Hepatocyte (in vitro differentiated cells): ENCODE results near the gene NRIP3. TPM values are rescaled to one million over a fixed set of nuclear protein-coding genes. Genes with fewer than 3 reads are reported as not detected.
A peak's percentile ranks its signal among the peaks of the same experiment; 100 is the strongest.

ENCODE experiments used
- DNase-seq: peaks from one replicate; pipeline ENCODE4 v3.0.0-alpha.2; 2016; ENCODE audit warnings: low spot score
- H2AFZ ChIP-seq: fragments of 200-600 bp; sonication (generic); 2 replicates; pipeline ENCODE4 v1.6.0; 2016; ENCODE audit warnings: antibody characterized with exemption, mild to moderate bottlenecking
- H3K27ac ChIP-seq: fragments of 200-600 bp; sonication (generic); 2 replicates; pipeline ENCODE4 v1.5.1; 2016; ENCODE audit warnings: mild to moderate bottlenecking
- H3K27me3 ChIP-seq: fragments of 200-600 bp; sonication (generic); 2 replicates; pipeline ENCODE4 v1.6.1; 2016
- H3K36me3 ChIP-seq: fragments of 200-600 bp; sonication (generic); replicated peaks from 2 replicates; pipeline ENCODE4 v1.5.1; 2016; ENCODE audit warnings: low read depth; ENCODE audit not compliant: insufficient read depth
- H3K4me1 ChIP-seq: fragments of 200-600 bp; sonication (generic); 2 replicates; pipeline ENCODE4 v1.5.1; 2016; ENCODE audit warnings: mild to moderate bottlenecking, moderate library complexity; ENCODE audit not compliant: insufficient read depth
- H3K4me2 ChIP-seq: fragments of 200-600 bp; sonication (generic); 2 replicates; pipeline ENCODE4 v1.6.0; 2016
- H3K4me3 ChIP-seq: fragments of 200-600 bp; sonication (generic); 2 replicates; pipeline ENCODE4 v1.5.1; 2016; ENCODE audit warnings: mild to moderate bottlenecking
- H3K79me2 ChIP-seq: fragments of 200-600 bp; sonication (generic); 2 replicates; pipeline ENCODE4 v1.6.0; 2017; ENCODE audit warnings: mild to moderate bottlenecking
- H3K9me2 ChIP-seq: fragments of 200-600 bp; sonication (generic); replicated peaks from 2 replicates; pipeline ENCODE4 v1.6.0; 2017; ENCODE audit warnings: mild to moderate bottlenecking; ENCODE audit not compliant: insufficient read depth
- H3K9me3 ChIP-seq: fragments of 200-600 bp; sonication (generic); 2 replicates; pipeline ENCODE4 v1.5.1; 2016; ENCODE audit warnings: low read depth, mild to moderate bottlenecking
- H4K20me1 ChIP-seq: fragments of 200-600 bp; sonication (generic); 2 replicates; pipeline ENCODE4 v1.6.0; 2016; ENCODE audit warnings: mild to moderate bottlenecking; ENCODE audit not compliant: insufficient read depth, poor library complexity, severe bottlenecking
- EZH2 ChIP-seq: fragments of 200-600 bp; sonication (generic); IDR thresholded peaks from 2 replicates; pipeline ENCODE4 v1.6.1; 2016; ENCODE audit warnings: antibody characterized with exemption, mild to moderate bottlenecking, borderline replicate concordance
- EZH2phosphoT487 ChIP-seq: fragments of 200-600 bp; sonication (generic); IDR thresholded peaks from one replicate; pipeline ENCODE4 v1.6.1; 2018; ENCODE audit warnings: antibody characterized with exemption, mild to moderate bottlenecking, low read depth, moderate library complexity; ENCODE audit not compliant: unreplicated experiment, severe bottlenecking
- WGBS: methylation state at CpG from one replicate; pipeline ENCODE4 v1.1.6; 2016; ENCODE audit warnings: low lambda C conversion rate; ENCODE audit errors: missing lambda C conversion rate; 5-methylcytosine and 5-hydroxymethylcytosine counted together
- polyA plus RNA-seq: library from polyadenylated mRNA; unstranded; fragments of >200 nt; fragmentation: Nextera tagmentation; extraction: Ambion mirVana; gene quantifications from 2 replicates; pipeline ENCODE4 v1.2.1, GENCODE V29; 2016
- total RNA-seq: library from RNA; depleted of rRNA; stranded (reverse); fragments of >200 nt; gene quantifications from 2 replicates; pipeline ENCODE4 v1.2.3, GENCODE V29; 2014
- TF ChIP-seq, protein P1 (sequence below): fragments of 200-600 bp; sonication (generic); IDR thresholded peaks from 2 replicates; pipeline ENCODE4 v1.5.1; 2016; ENCODE audit warnings: antibody characterized with exemption, mild to moderate bottlenecking; ENCODE audit not compliant: poor library complexity

NRIP3 gene
- total RNA-seq (2.4 and 3.2 TPM in 2 replicates), polyA plus RNA-seq (2.2 and 2.9 TPM in 2 replicates)

- H3K4me2 ChIP-seq = peak within 1 kb of the TSS; percentile 100
- peak within 1 kb of the TSS; percentile 43 for H3K4me3 ChIP-seq
- H2AFZ ChIP-seq = peak within 1 kb of the TSS; percentile 98
- peak; percentile 84 for DNase-seq
- H3K36me3 ChIP-seq = no peaks in the 10 kb centered on the region
- H3K79me2 ChIP-seq = no peaks in the 10 kb centered on the region
- H3K4me1 ChIP-seq = peaks cover 17% of the 10 kb centered on the region
- no peaks in the 10 kb centered on the region for H3K9me2 ChIP-seq
- WGBS = 1% methylated on average over 78 of the region's 83 CpGs
- peaks cover 62% of the 10 kb centered on the region for H3K27me3 ChIP-seq
- TF ChIP-seq, protein P1, sequence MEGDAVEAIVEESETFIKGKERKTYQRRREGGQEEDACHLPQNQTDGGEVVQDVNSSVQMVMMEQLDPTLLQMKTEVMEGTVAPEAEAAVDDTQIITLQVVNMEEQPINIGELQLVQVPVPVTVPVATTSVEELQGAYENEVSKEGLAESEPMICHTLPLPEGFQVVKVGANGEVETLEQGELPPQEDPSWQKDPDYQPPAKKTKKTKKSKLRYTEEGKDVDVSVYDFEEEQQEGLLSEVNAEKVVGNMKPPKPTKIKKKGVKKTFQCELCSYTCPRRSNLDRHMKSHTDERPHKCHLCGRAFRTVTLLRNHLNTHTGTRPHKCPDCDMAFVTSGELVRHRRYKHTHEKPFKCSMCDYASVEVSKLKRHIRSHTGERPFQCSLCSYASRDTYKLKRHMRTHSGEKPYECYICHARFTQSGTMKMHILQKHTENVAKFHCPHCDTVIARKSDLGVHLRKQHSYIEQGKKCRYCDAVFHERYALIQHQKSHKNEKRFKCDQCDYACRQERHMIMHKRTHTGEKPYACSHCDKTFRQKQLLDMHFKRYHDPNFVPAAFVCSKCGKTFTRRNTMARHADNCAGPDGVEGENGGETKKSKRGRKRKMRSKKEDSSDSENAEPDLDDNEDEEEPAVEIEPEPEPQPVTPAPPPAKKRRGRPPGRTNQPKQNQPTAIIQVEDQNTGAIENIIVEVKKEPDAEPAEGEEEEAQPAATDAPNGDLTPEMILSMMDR = no peak
- TF ChIP-seq EZH2 (no peak), EZH2phosphoT487 (no peak)
- H4K20me1 ChIP-seq = no peaks in the 10 kb centered on the region
- no peak within 1 kb of the TSS for H3K27ac ChIP-seq
- H3K9me3 ChIP-seq = no peaks in the 10 kb centered on the region
Measured at GRCh38 chr11:9003573-9004182, at the start of gene NRIP3. Gene NRIP3 (minus strand): TSS chr11:9004001. CDS start chr11:9003935, 66 bp downstream.

DNA sequence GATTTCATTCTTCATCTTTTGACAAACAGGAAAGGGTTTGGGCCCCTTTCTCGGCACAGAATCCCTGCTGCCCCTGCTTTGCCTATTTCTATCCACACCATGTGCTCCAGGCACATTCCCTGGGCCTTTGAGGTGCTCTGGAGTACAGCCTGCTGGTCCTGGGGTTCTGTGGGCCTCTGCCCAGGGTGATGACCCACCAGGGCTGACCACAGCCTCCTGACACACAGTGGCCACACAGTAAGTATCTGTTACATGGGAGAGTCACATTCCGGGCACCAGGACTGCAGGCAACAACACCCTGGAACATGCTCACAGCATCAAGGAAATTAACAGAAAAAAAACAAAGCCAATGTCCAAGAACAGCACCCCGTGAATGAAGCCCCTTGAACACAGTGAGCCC, 48.5 kb upstream of the NRIP3 start:
- Histone ChIP-seq H3K79me2 (no peaks in the 10 kb centered on the region), H4K20me1 (no peaks in the 10 kb centered on the region), H3K9me2 (no peaks in the 10 kb centered on the region), H3K4me2 (no peak overlapping the region), H3K4me3 (no peak overlapping the region), H3K36me3 (no peaks in the 10 kb centered on the region), H3K27me3 (no peaks in the 10 kb centered on the region), H3K4me1 (peaks cover 12% of the 10 kb centered on the region), H2AFZ (no peak overlapping the region), H3K9me3 (no peaks in the 10 kb centered on the region), H3K27ac (no peak overlapping the region)
- WGBS = 94% methylated on average over 3 of the region's 3 CpGs
- no peak for TF ChIP-seq EZH2
- TF ChIP-seq, protein P1 = no peak
- no peak for TF ChIP-seq EZH2phosphoT487
- DNase-seq = no peak

- Histone ChIP-seq H3K4me1 (peaks cover 19% of the 10 kb centered on the region), H3K9me3 (no peaks in the 10 kb centered on the region), H2AFZ (no peak overlapping the region), H3K4me2 (no peak overlapping the region), H3K27ac (no peak overlapping the region), H3K9me2 (no peaks in the 10 kb centered on the region), H4K20me1 (no peaks in the 10 kb centered on the region), H3K79me2 (no peaks in the 10 kb centered on the region), H3K4me3 (no peak overlapping the region), H3K27me3 (no peaks in the 10 kb centered on the region), H3K36me3 (no peaks in the 10 kb centered on the region)
- 100% methylated on average over 2 of the region's 2 CpGs for WGBS
- DNase-seq = no peak
- TF ChIP-seq, protein P1 = no peak
- TF ChIP-seq EZH2 (no peak), EZH2phosphoT487 (no peak)
Measured at GRCh38 chr11:9049959-9050358, 46.2 kb upstream of the NRIP3 start.
